HL-60 (cell line): ENCODE results near the gene ABHD4.
"Not testable (repeated sequence)": the region's sequence is repeated elsewhere in the genome, so short reads cannot be mapped to it uniquely, and the experiment has no call there.

Experiments used
- DNase-seq, 2 experiments: peaks; one replicate each; pipeline ENCODE4 v3.0.0-alpha.2; 2010 to 2020; ENCODE audit warnings: low read depth in 1 of 2, low spot score in 1 of 2
- H3K27ac ChIP-seq: fragments of 250-450 bp; sonication (Bioruptor Pico); replicated peaks from 2 replicates; pipeline ENCODE4 v1.5.1; 2020; ENCODE audit warnings: mild to moderate bottlenecking, moderate library complexity
- H3K27me3 ChIP-seq: fragments of 250-450 bp; sonication (Bioruptor Pico); 2 replicates; pipeline ENCODE4 v1.5.1; 2021; ENCODE audit warnings: mild to moderate bottlenecking, moderate library complexity; ENCODE audit not compliant: insufficient read depth, poor library complexity, severe bottlenecking
- H3K4me3 ChIP-seq: replicated peaks from 2 replicates; pipeline ENCODE4 v1.5.1; 2011; ENCODE audit warnings: mild to moderate bottlenecking, control low read depth, low read length; ENCODE audit not compliant: insufficient read depth
- CTCF ChIP-seq: IDR thresholded peaks from one replicate; pipeline ENCODE4 v1.5.1; 2011; ENCODE audit warnings: low read length, control low read depth, inconsistent platforms; ENCODE audit not compliant: insufficient read depth
- GABPA ChIP-seq: IDR thresholded peaks from 2 replicates; pipeline ENCODE4 v1.6.1; 2012; ENCODE audit warnings: low read depth
- POLR2AphosphoS5 ChIP-seq: IDR thresholded peaks from 2 replicates; pipeline ENCODE4 v1.6.1; 2012; ENCODE audit warnings: low read depth
- SPI1 ChIP-seq: IDR thresholded peaks from 2 replicates; pipeline ENCODE4 v1.6.1; 2012; ENCODE audit warnings: low read depth, mild to moderate bottlenecking, borderline replicate concordance
- TF ChIP-seq, protein P1 (sequence below): IDR thresholded peaks from 2 replicates; pipeline ENCODE4 v1.6.1; 2012; ENCODE audit warnings: low read depth; ENCODE audit not compliant: insufficient replicate concordance

The ABHD4 gene

DNA sequence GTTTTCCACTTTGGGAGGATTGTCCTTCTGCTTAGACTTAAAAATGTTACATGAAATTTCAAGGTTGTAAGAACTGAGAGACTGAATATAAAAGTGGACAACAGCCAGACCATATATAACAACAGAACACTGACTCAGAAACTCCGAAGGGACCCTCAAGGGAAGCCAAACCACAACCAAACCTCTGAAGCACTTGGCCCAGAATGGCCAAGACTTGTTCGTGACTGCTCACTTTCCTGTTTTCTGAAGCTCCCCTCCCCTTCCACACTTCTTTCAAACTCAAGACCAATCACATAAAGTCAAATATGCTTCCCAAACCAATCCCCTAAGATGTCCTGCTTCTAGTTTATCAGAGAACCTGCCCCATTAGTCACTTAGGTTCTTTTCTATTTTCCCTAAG is 32.4 kb downstream of the ABHD4 start:
- Histone ChIP-seq H3K27me3 (no peaks in the 10 kb centered on the region), H3K4me3 (no peak overlapping the region), H3K27ac (no peak overlapping the region)
- TF ChIP-seq GABPA (no peak), CTCF (no peak), SPI1 (no peak), POLR2AphosphoS5 (no peak)
- TF ChIP-seq, protein P1, sequence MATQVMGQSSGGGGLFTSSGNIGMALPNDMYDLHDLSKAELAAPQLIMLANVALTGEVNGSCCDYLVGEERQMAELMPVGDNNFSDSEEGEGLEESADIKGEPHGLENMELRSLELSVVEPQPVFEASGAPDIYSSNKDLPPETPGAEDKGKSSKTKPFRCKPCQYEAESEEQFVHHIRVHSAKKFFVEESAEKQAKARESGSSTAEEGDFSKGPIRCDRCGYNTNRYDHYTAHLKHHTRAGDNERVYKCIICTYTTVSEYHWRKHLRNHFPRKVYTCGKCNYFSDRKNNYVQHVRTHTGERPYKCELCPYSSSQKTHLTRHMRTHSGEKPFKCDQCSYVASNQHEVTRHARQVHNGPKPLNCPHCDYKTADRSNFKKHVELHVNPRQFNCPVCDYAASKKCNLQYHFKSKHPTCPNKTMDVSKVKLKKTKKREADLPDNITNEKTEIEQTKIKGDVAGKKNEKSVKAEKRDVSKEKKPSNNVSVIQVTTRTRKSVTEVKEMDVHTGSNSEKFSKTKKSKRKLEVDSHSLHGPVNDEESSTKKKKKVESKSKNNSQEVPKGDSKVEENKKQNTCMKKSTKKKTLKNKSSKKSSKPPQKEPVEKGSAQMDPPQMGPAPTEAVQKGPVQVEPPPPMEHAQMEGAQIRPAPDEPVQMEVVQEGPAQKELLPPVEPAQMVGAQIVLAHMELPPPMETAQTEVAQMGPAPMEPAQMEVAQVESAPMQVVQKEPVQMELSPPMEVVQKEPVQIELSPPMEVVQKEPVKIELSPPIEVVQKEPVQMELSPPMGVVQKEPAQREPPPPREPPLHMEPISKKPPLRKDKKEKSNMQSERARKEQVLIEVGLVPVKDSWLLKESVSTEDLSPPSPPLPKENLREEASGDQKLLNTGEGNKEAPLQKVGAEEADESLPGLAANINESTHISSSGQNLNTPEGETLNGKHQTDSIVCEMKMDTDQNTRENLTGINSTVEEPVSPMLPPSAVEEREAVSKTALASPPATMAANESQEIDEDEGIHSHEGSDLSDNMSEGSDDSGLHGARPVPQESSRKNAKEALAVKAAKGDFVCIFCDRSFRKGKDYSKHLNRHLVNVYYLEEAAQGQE = no peak
- no peak for DNase-seq

GRCh38 chr14:22634233-22634900 is 36.3 kb downstream of the ABHD4 start:
- no peak overlapping the region for H3K27ac ChIP-seq
- no peaks in the 10 kb centered on the region for H3K27me3 ChIP-seq
- DNase-seq = no peak
- H3K4me3 ChIP-seq = no peak overlapping the region
- TF ChIP-seq CTCF (no peak), POLR2AphosphoS5 (no peak), SPI1 (no peak), GABPA (no peak)
- TF ChIP-seq, protein P1 = no peak

DNA sequence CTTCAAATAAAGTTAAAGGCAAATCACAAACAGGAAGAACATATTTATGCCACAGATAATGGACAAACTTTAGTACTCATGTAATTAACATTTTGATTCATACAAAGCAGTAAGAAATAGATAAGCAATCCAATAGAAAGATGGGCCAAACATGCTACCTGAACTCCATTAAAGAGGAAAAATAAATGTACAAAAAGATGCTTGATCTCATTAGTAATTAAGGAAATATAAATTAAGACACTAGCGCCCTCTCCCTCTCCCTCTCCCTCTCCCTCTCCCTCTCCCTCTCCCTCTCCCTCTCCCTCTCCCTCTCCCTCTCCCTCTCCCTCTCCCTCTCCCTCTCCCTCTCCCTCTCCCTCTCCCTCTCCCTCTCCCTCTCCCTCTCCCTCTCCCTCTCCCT is 37.9 kb downstream of the ABHD4 start:
- not testable (repeated sequence) for H3K27ac ChIP-seq, H3K4me3 ChIP-seq, H3K27me3 ChIP-seq, DNase-seq

DNA sequence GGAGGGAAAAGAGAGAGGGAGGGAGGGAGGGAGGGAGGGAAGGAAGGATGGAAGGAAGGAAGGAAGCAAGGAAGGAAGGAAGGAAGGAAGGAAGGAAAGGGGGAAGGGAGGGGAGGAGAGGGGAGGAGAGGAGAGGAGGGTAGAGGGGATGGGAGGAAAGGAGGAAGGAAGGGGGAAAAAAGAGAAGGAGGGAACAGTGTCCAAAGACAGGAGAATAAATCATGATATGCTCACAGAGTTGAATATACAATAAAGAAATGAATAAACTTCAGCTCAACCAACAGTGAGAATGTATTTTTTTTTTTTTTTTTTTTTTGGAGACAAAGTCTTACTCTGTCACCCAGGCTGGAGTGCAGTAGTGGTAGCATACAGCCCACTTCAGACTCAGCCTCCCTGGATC is 42.1 kb downstream of the ABHD4 start:
- no peaks in the 10 kb centered on the region for H3K27me3 ChIP-seq
- DNase-seq = no peak
- TF ChIP-seq, protein P1 = no peak
- TF ChIP-seq SPI1 = no peak
- no peak for TF ChIP-seq CTCF
- TF ChIP-seq POLR2AphosphoS5 = no peak
- TF ChIP-seq GABPA = no peak
- H3K27ac ChIP-seq = no peak overlapping the region
- no peak overlapping the region for H3K4me3 ChIP-seq
